ENCODE results near the gene TM7SF2.

DNA sequence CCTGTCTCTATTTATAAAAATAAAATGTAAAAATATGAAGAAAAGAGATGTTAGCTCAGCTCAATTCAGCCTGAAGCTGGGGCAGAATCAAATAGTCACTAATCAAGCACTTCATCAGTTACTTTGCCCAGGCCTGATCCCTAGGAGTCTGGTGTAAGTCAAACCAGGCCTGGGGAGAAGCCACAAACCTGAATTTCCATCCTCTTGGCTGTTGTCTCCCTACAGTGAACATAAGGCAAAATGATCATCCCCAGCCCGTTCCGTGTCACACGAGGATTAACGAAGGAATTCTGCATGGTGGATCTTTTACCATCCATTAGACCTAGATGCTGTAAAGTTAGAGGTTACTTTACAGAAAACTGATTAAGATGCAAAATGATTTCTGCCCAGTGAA is 46.8 kb upstream of the TM7SF2 start:
- TF ChIP-seq CTCF (IDR thresholded peaks at IDR 0.05) = no peak
- TF ChIP-seq POLR2A (IDR thresholded peaks at IDR 0.05) = no peak
